B cell (primary cell): Measurements from ENCODE around the gene ORM1.

Experiments
- CTCF ChIP-seq: fragments of 200-600 bp; IDR thresholded peaks from one replicate; pipeline ENCODE4 v1.8.0; 2022; ENCODE audit warnings: antibody characterized with exemption, mild to moderate bottlenecking
- EZH2 ChIP-seq: IDR thresholded peaks from 2 replicates; pipeline ENCODE4 v1.6.1; 2012; ENCODE audit warnings: borderline replicate concordance, low read depth, mild to moderate bottlenecking, moderate library complexity, low read length; ENCODE audit not compliant: insufficient read depth, poor library complexity, severe bottlenecking

- TF ChIP-seq CTCF (no peak), EZH2 (no peak)
Measured at GRCh38 chr9:114286146-114286679, 36.7 kb upstream of the ORM1 start.
